UCSD-AML1 (cell line): ENCODE measurements around the gene TRIM47.
"Not testable (repeated sequence)": the region's sequence is repeated elsewhere in the genome, so short reads cannot be mapped to it uniquely, and the experiment has no call there.

Experiments
- DNase-seq: peaks from one replicate; lab custom pipeline; 2025; ENCODE audit not compliant: unreplicated experiment; lab: John Stamatoyannopoulos, UW

Gene TRIM47

GRCh38 chr17:75872434-75873351, 5.7 kb downstream of the TRIM47 start:
- peak; percentile 77 for DNase-seq

- not testable (repeated sequence) for DNase-seq
Measured at GRCh38 chr17:75870228-75870627, 8.2 kb downstream of the TRIM47 start.

GRCh38 chr17:75869282-75870141, 8.9 kb downstream of the TRIM47 start:
- no peak for DNase-seq

- not testable (repeated sequence) for DNase-seq
Measured at GRCh38 chr17:75868730-75869281, 9.6 kb downstream of the TRIM47 start.

GRCh38 chr17:75865404-75866188, 12.8 kb downstream of the TRIM47 start:
- not testable (repeated sequence) for DNase-seq

- DNase-seq: not testable (repeated sequence)
Measured at GRCh38 chr17:75864887-75865286, 13.5 kb downstream of the TRIM47 start.

GRCh38 chr17:75864448-75864871, 13.9 kb downstream of the TRIM47 start:
- peak; percentile 54 for DNase-seq

- DNase-seq: no peak
Measured at GRCh38 chr17:75861927-75862317, 16.5 kb downstream of the TRIM47 start.

- not testable (repeated sequence) for DNase-seq
Measured at GRCh38 chr17:75859358-75859757, 19.0 kb downstream of the TRIM47 start.

GRCh38 chr17:75856062-75856756, 22.2 kb downstream of the TRIM47 start:
- no peak for DNase-seq

- peak; percentile 98 for DNase-seq
Measured at GRCh38 chr17:75855310-75856061, 22.9 kb downstream of the TRIM47 start, which contains the start of gene WBP2. Gene WBP2, minus strand, starts transcription at chr17:75855335. Its CDS starts 38 bp downstream, at chr17:75855297.

- DNase-seq: no peak
Measured at GRCh38 chr17:75854881-75855309, 23.5 kb downstream of the TRIM47 start.

- DNase-seq: no peak
Measured at GRCh38 chr17:75854101-75854748, 24.2 kb downstream of the TRIM47 start.

GRCh38 chr17:75853433-75853832, 24.9 kb downstream of the TRIM47 start:
- no peak for DNase-seq

- DNase-seq: not testable (repeated sequence)
Measured at GRCh38 chr17:75851693-75851991, 26.7 kb downstream of the TRIM47 start.

- no peak for DNase-seq
Measured at GRCh38 chr17:75850928-75851692, 27.3 kb downstream of the TRIM47 start.

- DNase-seq: no peak
Measured at GRCh38 chr17:75849724-75850123, 28.7 kb downstream of the TRIM47 start.

GRCh38 chr17:75849279-75849646, 29.1 kb downstream of the TRIM47 start:
- no peak for DNase-seq
